K562 (cell line): Measurements from ENCODE around the gene MOCOS. TPM values are rescaled to one million over a fixed set of nuclear protein-coding genes. Genes with fewer than 3 reads are reported as not detected.

ENCODE experiments used
- CBX1 ChIP-seq: sonication (generic); IDR thresholded peaks from 2 replicates; pipeline ENCODE4 v1.6.1; 2016; ENCODE audit warnings: antibody characterized with exemption, low read depth, mild to moderate bottlenecking
- CCAR2 ChIP-seq: fragments of 200-400 bp; formaldehyde crosslinking; IDR thresholded peaks from 2 replicates; pipeline ENCODE4 v1.6.1; 2017; ENCODE audit warnings: mild to moderate bottlenecking, low read depth, low read length
- EGR1 ChIP-seq: fragments of 450-650 bp; conservative IDR thresholded peaks from 2 replicates; pipeline ENCODE4 v1.6.1; 2017; ENCODE audit warnings: mild to moderate bottlenecking
- GABPB1 ChIP-seq: sonication (generic); formaldehyde crosslinking; IDR thresholded peaks from 2 replicates; pipeline ENCODE4 v1.8.0; 2022; ENCODE audit warnings: mild to moderate bottlenecking, missing genetic modification reagents
- IRF2 ChIP-seq: sonication (generic); formaldehyde crosslinking; IDR thresholded peaks from 2 replicates; pipeline ENCODE4 v1.8.1; 2022; ENCODE audit warnings: mild to moderate bottlenecking, missing genetic modification reagents
- KDM5B ChIP-seq: fragments of 200-600 bp; sonication (generic); IDR thresholded peaks from 2 replicates; pipeline ENCODE4 v1.6.1; 2012; ENCODE audit warnings: low read depth, mild to moderate bottlenecking, moderate library complexity, low read length, control low read depth, inconsistent platforms; ENCODE audit not compliant: insufficient replicate concordance
- MGA ChIP-seq: fragments of 450-650 bp; IDR thresholded peaks from 2 replicates; pipeline ENCODE4 v1.6.1; 2016; ENCODE audit warnings: mild to moderate bottlenecking, moderate library complexity
- POLR2AphosphoS5 ChIP-seq: IDR thresholded peaks from 2 replicates; pipeline ENCODE4 v1.6.1; 2011; ENCODE audit warnings: mild to moderate bottlenecking, low read depth, low read length, moderate library complexity; ENCODE audit not compliant: control insufficient read depth, insufficient read depth
- POLR2B ChIP-seq: fragments of 450-650 bp; IDR thresholded peaks from 2 replicates; pipeline ENCODE4 v1.6.1; 2018; ENCODE audit warnings: low read depth; ENCODE audit not compliant: partially characterized antibody
- SIN3B ChIP-seq: fragments of 450-650 bp; IDR thresholded peaks from 2 replicates; pipeline ENCODE4 v1.6.1; 2017; ENCODE audit warnings: low read depth, mild to moderate bottlenecking, moderate library complexity
- ZNF511 ChIP-seq: sonication (generic); formaldehyde crosslinking; IDR thresholded peaks from 2 replicates; pipeline ENCODE4 v1.8.0; 2022; ENCODE audit warnings: mild to moderate bottlenecking, missing genetic modification reagents
- polyA plus RNA-seq, 8 experiments: library from polyadenylated mRNA; depleted of rRNA in 4 of 8; stranded (reverse) in 5 of 8; unstranded in 3 of 8; fragments of >200 nt; fragmentation: Nextera tagmentation in 2 of 8; fragmentation: Illumina TruSeq in 1 of 8; extraction: Ambion mirVana in 2 of 8; extraction: Trizol in 1 of 8; gene quantifications; 2 replicates each; pipeline versions ENCODE4 v1.2.1 to v1.2.3, GENCODE V29; 2011 to 2014; ENCODE audit warnings: inconsistent platforms in 1 of 8, missing spikeins in 1 of 8
- total RNA-seq, 7 experiments: library from RNA; depleted of rRNA in 6 of 7; stranded (reverse); fragments of >200 nt in 6 of 7; fragmentation: Illumina TruSeq in 2 of 7; extraction: Trizol in 2 of 7; gene quantifications; 2 replicates each; pipeline versions ENCODE4 v1.2.1 to v1.2.3, GENCODE V29; 2011 to 2021; ENCODE audit warnings: low replicate concordance in 1 of 7
- TF ChIP-seq, protein P1 (sequence below), 2 experiments: IDR thresholded peaks; 2 replicates each; pipeline ENCODE4 v1.6.1; 2012; ENCODE audit warnings: improper control_type of control experiment in 2 of 2, low read depth in 2 of 2, low read length in 2 of 2, borderline replicate concordance in 1 of 2

Gene MOCOS
- total and polyA plus RNA-seq, 9 of the 15 experiments (the other 6 are each of a cell fraction or from before 2014, with no cell fraction given): 4.5 to 12.4 (median 9.1) TPM

- TF ChIP-seq, protein P1, sequence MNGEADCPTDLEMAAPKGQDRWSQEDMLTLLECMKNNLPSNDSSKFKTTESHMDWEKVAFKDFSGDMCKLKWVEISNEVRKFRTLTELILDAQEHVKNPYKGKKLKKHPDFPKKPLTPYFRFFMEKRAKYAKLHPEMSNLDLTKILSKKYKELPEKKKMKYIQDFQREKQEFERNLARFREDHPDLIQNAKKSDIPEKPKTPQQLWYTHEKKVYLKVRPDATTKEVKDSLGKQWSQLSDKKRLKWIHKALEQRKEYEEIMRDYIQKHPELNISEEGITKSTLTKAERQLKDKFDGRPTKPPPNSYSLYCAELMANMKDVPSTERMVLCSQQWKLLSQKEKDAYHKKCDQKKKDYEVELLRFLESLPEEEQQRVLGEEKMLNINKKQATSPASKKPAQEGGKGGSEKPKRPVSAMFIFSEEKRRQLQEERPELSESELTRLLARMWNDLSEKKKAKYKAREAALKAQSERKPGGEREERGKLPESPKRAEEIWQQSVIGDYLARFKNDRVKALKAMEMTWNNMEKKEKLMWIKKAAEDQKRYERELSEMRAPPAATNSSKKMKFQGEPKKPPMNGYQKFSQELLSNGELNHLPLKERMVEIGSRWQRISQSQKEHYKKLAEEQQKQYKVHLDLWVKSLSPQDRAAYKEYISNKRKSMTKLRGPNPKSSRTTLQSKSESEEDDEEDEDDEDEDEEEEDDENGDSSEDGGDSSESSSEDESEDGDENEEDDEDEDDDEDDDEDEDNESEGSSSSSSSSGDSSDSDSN (IDR thresholded peaks at IDR 0.05; ENCODE audit: borderline replicate concordance in 1 of 2, low read depth in 2 of 2, low read length in 2 of 2): peak; percentile 70 to 96; a peak in 3 of 4 replicates
- TF ChIP-seq CCAR2 (no peak), ZNF511 (peak; percentile 80; the same call in 1 of the 2 replicates), POLR2AphosphoS5 (peak; percentile 54), EGR1 (peak; percentile 53; the same call in 1 of the 2 replicates), SIN3B (peak; percentile 42; the same call in 1 of the 2 replicates), MGA (peak; percentile 47; the same call in 1 of the 2 replicates), KDM5B (peak; percentile 88), POLR2B (peak; percentile 26), CBX1 (peak; percentile 51; the same call in 1 of the 2 replicates), IRF2 (peak; percentile 85; the same call in 1 of the 2 replicates), GABPB1 (CRISPR knock-in tag) (peak; percentile 50; the same call in 1 of the 2 replicates)
Observed at GRCh38 chr18:36187193-36187825, at the start of gene MOCOS (continued).
